HG03103 (cell line): ENCODE measurements around the gene ARL5B.
A peak's percentile ranks its signal among the peaks of the same experiment; 100 is the strongest.
"Not testable (repeated sequence)": the region's sequence is repeated elsewhere in the genome, so short reads cannot be mapped to it uniquely, and the experiment has no call there.

Experiments used
- ATAC-seq: cut with Tn5 transposase; IDR thresholded peaks from one replicate; pipeline ENCODE4 v1.9.1; 2021; ENCODE audit warnings: low read depth; ENCODE audit not compliant: unreplicated experiment

The ARL5B gene

GRCh38 chr10:18659125-18659818 lies at the start of gene ARL5B:
Gene ARL5B (plus strand): TSS chr10:18659431. CDS start chr10:18659638, 207 bp downstream.
- ATAC-seq = peak; percentile 88

GRCh38 chr10:18610517-18610916 lies 48.7 kb upstream of the ARL5B start:
- ATAC-seq = no peak

GRCh38 chr10:18611168-18611567 lies 48.1 kb upstream of the ARL5B start:
- no peak for ATAC-seq

GRCh38 chr10:18615618-18616017 lies 43.6 kb upstream of the ARL5B start:
- ATAC-seq = no peak

GRCh38 chr10:18616337-18616736 lies 42.9 kb upstream of the ARL5B start:
- no peak for ATAC-seq

- ATAC-seq = no peak
Observed at GRCh38 chr10:18619016-18619415, 40.2 kb upstream of the ARL5B start.

- ATAC-seq = no peak
Observed at GRCh38 chr10:18620856-18621255, 38.4 kb upstream of the ARL5B start.

- not testable (repeated sequence) for ATAC-seq
Observed at GRCh38 chr10:18623671-18624070, 35.6 kb upstream of the ARL5B start.

- no peak for ATAC-seq
Observed at GRCh38 chr10:18625886-18626285, 33.3 kb upstream of the ARL5B start.

GRCh38 chr10:18627452-18628018 lies 31.7 kb upstream of the ARL5B start:
- ATAC-seq = not testable (repeated sequence)

GRCh38 chr10:18632500-18632899 lies 26.7 kb upstream of the ARL5B start:
- not testable (repeated sequence) for ATAC-seq

GRCh38 chr10:18635995-18636394 lies 23.2 kb upstream of the ARL5B start:
- ATAC-seq = no peak

- not testable (repeated sequence) for ATAC-seq
Observed at GRCh38 chr10:18637400-18637799, 21.8 kb upstream of the ARL5B start.

GRCh38 chr10:18639719-18640118 lies 19.5 kb upstream of the ARL5B start:
- not testable (repeated sequence) for ATAC-seq

- no peak for ATAC-seq
Observed at GRCh38 chr10:18647151-18647550, 12.1 kb upstream of the ARL5B start.

GRCh38 chr10:18647945-18648344 lies 11.3 kb upstream of the ARL5B start:
- ATAC-seq = no peak

GRCh38 chr10:18649364-18649959 lies 9.8 kb upstream of the ARL5B start:
- no peak for ATAC-seq

- ATAC-seq = no peak
Observed at GRCh38 chr10:18650404-18650997, 8.7 kb upstream of the ARL5B start.

GRCh38 chr10:18651324-18652007 lies 7.8 kb upstream of the ARL5B start, which contains the start of gene NSUN6:
Gene NSUN6 (minus strand): TSS chr10:18651587. CDS start chr10:18651203, 384 bp downstream.
- peak; percentile 99 for ATAC-seq

- ATAC-seq = no peak
Observed at GRCh38 chr10:18653112-18653511, 6.1 kb upstream of the ARL5B start.

- ATAC-seq = no peak
Observed at GRCh38 chr10:18656724-18657123, 2.5 kb upstream of the ARL5B start.
